Neuronal stem cell (in vitro differentiated cells): ENCODE results near the gene SURF2.
"Not testable (repeated sequence)": the region's sequence is repeated elsewhere in the genome, so short reads cannot be mapped to it uniquely, and the experiment has no call there.

Source experiments
- DNase-seq: peaks from one replicate; pipeline ENCODE4 v3.0.0-alpha.2; 2013; ENCODE audit warnings: low spot score
- H2AFZ ChIP-seq: one replicate; pipeline ENCODE4 v1.6.1; 2013; ENCODE audit warnings: mild to moderate bottlenecking, low read length, inconsistent platforms
- H2AK5ac ChIP-seq: 2 replicates; pipeline ENCODE4 v1.6.1; 2013; ENCODE audit warnings: low read depth, mild to moderate bottlenecking, inconsistent platforms, low read length, moderate library complexity, mixed read lengths
- H2BK120ac ChIP-seq: 2 replicates; pipeline ENCODE4 v1.6.1; 2013; ENCODE audit warnings: low read depth, mild to moderate bottlenecking, inconsistent platforms, low read length, moderate library complexity, mixed read lengths
- H2BK12ac ChIP-seq: one replicate; pipeline ENCODE4 v1.6.1; 2013; ENCODE audit warnings: low read length, inconsistent platforms
- H2BK15ac ChIP-seq: 2 replicates; pipeline ENCODE4 v1.6.1; 2013; ENCODE audit warnings: mild to moderate bottlenecking, low read length, inconsistent platforms, mixed read lengths
- H2BK5ac ChIP-seq: one replicate; pipeline ENCODE4 v1.6.1; 2013; ENCODE audit warnings: inconsistent platforms, mild to moderate bottlenecking, low read length, moderate library complexity
- H3K14ac ChIP-seq: one replicate; pipeline ENCODE4 v1.6.1; 2013; ENCODE audit warnings: low read length, inconsistent platforms
- H3K18ac ChIP-seq: 2 replicates; pipeline ENCODE4 v1.6.1; 2013; ENCODE audit warnings: low read length, inconsistent platforms
- H3K23ac ChIP-seq: 2 replicates; pipeline ENCODE4 v1.6.1; 2013; ENCODE audit warnings: low read depth, mild to moderate bottlenecking, mixed read lengths, low read length, inconsistent platforms; ENCODE audit not compliant: poor library complexity
- H3K27ac ChIP-seq: replicated peaks from 3 replicates; pipeline ENCODE4 v1.5.1; 2013; ENCODE audit warnings: low read length, inconsistent platforms
- H3K27me3 ChIP-seq, 3 experiments: 2 replicates each; pipeline ENCODE4 v1.6.1; 2013; ENCODE audit warnings: low read length in 3 of 3, mild to moderate bottlenecking in 2 of 3, inconsistent platforms in 1 of 3, low read depth in 1 of 3, mixed read lengths in 1 of 3, moderate library complexity in 1 of 3; ENCODE audit not compliant: control insufficient read depth in 3 of 3, insufficient read depth in 3 of 3
- H3K36me3 ChIP-seq, 2 donors: replicated peaks in 1 of 2; 2 replicates each; pipeline ENCODE4 v1.6.1; 2013; ENCODE audit warnings: low read length in 2 of 2; ENCODE audit not compliant: control insufficient read depth in 2 of 2, insufficient read depth in 2 of 2
- H3K4ac ChIP-seq: 2 replicates; pipeline ENCODE4 v1.6.1; 2013; ENCODE audit warnings: inconsistent platforms, mild to moderate bottlenecking, low read length, moderate library complexity
- H3K4me1 ChIP-seq, 2 donors: 1 replicate in 1 of 2; 2 replicates in 1 of 2; pipeline ENCODE4 v1.6.1; 2013; ENCODE audit warnings: low read length in 2 of 2, low read depth in 1 of 2; ENCODE audit not compliant: control insufficient read depth in 2 of 2, insufficient read depth in 1 of 2
- H3K4me2 ChIP-seq: one replicate; pipeline ENCODE4 v1.6.1; 2013; ENCODE audit warnings: mild to moderate bottlenecking, low read length, inconsistent platforms; ENCODE audit not compliant: insufficient read depth, poor library complexity, severe bottlenecking
- H3K4me3 ChIP-seq, 2 donors: 2 replicates each; pipeline ENCODE4 v1.5.1; 2013; ENCODE audit warnings: low read length in 2 of 2, mild to moderate bottlenecking in 2 of 2, inconsistent platforms in 1 of 2, moderate library complexity in 1 of 2
- H3K79me1 ChIP-seq: one replicate; pipeline ENCODE4 v1.6.1; 2013; ENCODE audit warnings: low read depth, mild to moderate bottlenecking, inconsistent platforms, low read length, moderate library complexity
- H3K9ac ChIP-seq: one replicate; pipeline ENCODE4 v1.6.1; 2013; ENCODE audit warnings: mild to moderate bottlenecking, low read depth, low read length, inconsistent platforms; ENCODE audit not compliant: poor library complexity
- H3K9me3 ChIP-seq, 2 donors: replicated peaks in 1 of 2; 2 replicates each; pipeline versions ENCODE3 to v1.6.1; 2013; ENCODE audit warnings: low read length in 2 of 2, mild to moderate bottlenecking in 2 of 2, inconsistent platforms in 1 of 2, low read depth in 1 of 2, mixed read lengths in 1 of 2, moderate library complexity in 1 of 2; ENCODE audit not compliant: control insufficient read depth in 2 of 2, insufficient read depth in 1 of 2
- H4K8ac ChIP-seq: one replicate; pipeline ENCODE4 v1.6.1; 2013; ENCODE audit warnings: low read depth, mild to moderate bottlenecking, inconsistent platforms, low read length, moderate library complexity
- H4K91ac ChIP-seq: one replicate; pipeline ENCODE4 v1.6.1; 2013; ENCODE audit warnings: low read length, low read depth, mild to moderate bottlenecking, inconsistent platforms; ENCODE audit not compliant: poor library complexity
- WGBS, 2 donors: extraction: QIAGEN DNeasy Blood & Tissue Kit; methylation state at CpG; one replicate each; pipeline ENCODE4 v1.1.7; 2013; ENCODE audit warnings: missing lambda C conversion rate in 2 of 2, mixed read lengths in 1 of 2; ENCODE audit not compliant: insufficient read length in 2 of 2, insufficient replicate concordance in 1 of 2; ENCODE audit errors: extremely low coverage in 2 of 2; 5-methylcytosine and 5-hydroxymethylcytosine counted together

The SURF2 gene

GRCh38 chr9:133333011-133333410 lies 23.3 kb upstream of the SURF2 start:
- Histone ChIP-seq H2BK5ac (no peak overlapping the region), H4K8ac (no peak overlapping the region), H3K4me1 (peaks cover 5 to 6% of the 10 kb centered on the region in 2 donors), H3K27me3 (no peaks in the 10 kb centered on the region), H3K9me3 (no peaks in the 10 kb centered on the region), H3K4me3 (no peak overlapping the region), H2AK5ac (no peak overlapping the region), H3K4me2 (no peak overlapping the region), H2BK15ac (no peak overlapping the region), H3K36me3 (peaks cover 36 to 61% of the 10 kb centered on the region in 2 donors), H4K91ac (no peak overlapping the region), H2BK12ac (no peak overlapping the region), H3K14ac (no peak overlapping the region), H2BK120ac (no peak overlapping the region), H3K23ac (no peak overlapping the region), H3K79me1 (peaks cover 12% of the 10 kb centered on the region), H3K4ac (no peak overlapping the region), H3K9ac (no peak overlapping the region), H2AFZ (no peak overlapping the region), H3K18ac (no peak overlapping the region), H3K27ac (no peak overlapping the region)
- no CpG with 5 or more reads among the region's 11 CpGs for WGBS, 2 donors
- DNase-seq, result no peak

GRCh38 chr9:133333566-133333965 lies 22.8 kb upstream of the SURF2 start:
- WGBS, 2 donors, result no CpG with 5 or more reads among the region's 10 CpGs
- Histone ChIP-seq H3K18ac (no peak overlapping the region), H3K79me1 (peaks cover 12% of the 10 kb centered on the region), H3K14ac (no peak overlapping the region), H3K23ac (no peak overlapping the region), H3K27ac (no peak overlapping the region), H3K4me3 (no peak overlapping the region), H2BK15ac (no peak overlapping the region), H3K9ac (no peak overlapping the region), H2AFZ (no peak overlapping the region), H4K8ac (no peak overlapping the region), H3K27me3 (no peaks in the 10 kb centered on the region), H3K4ac (no peak overlapping the region), H2BK12ac (no peak overlapping the region), H3K9me3 (no peaks in the 10 kb centered on the region), H3K36me3 (peaks cover 36 to 62% of the 10 kb centered on the region in 2 donors), H3K4me1 (peaks cover 5 to 6% of the 10 kb centered on the region in 2 donors), H3K4me2 (no peak overlapping the region), H2AK5ac (no peak overlapping the region), H2BK120ac (no peak overlapping the region), H4K91ac (no peak overlapping the region), H2BK5ac (no peak overlapping the region)
- no peak for DNase-seq

- H3K27ac ChIP-seq, result no peak overlapping the region
Measured at GRCh38 chr9:133334161-133334560, 22.2 kb upstream of the SURF2 start.

GRCh38 chr9:133334888-133335287 lies 21.5 kb upstream of the SURF2 start:
- not testable (repeated sequence) for H3K4ac ChIP-seq, H2BK5ac ChIP-seq

More at GRCh38 chr9:133334161-133334560, 22.2 kb upstream of the SURF2 start:
- Histone ChIP-seq H3K9ac (no peak overlapping the region), H2BK15ac (no peak overlapping the region), H2BK5ac (no peak overlapping the region), H3K18ac (no peak overlapping the region), H3K4ac (no peak overlapping the region), H3K4me1 (peaks cover 5 to 6% of the 10 kb centered on the region in 2 donors), H3K36me3 (peaks cover 41 to 68% of the 10 kb centered on the region in 2 donors), H3K23ac (no peak overlapping the region), H2AK5ac (no peak overlapping the region), H4K91ac (no peak overlapping the region), H3K4me2 (no peak overlapping the region), H3K79me1 (peaks cover 12% of the 10 kb centered on the region), H2BK120ac (no peak overlapping the region), H3K9me3 (no peaks in the 10 kb centered on the region), H3K14ac (no peak overlapping the region), H4K8ac (no peak overlapping the region), H3K4me3 (no peak overlapping the region), H2AFZ (no peak overlapping the region), H3K27me3 (no peaks in the 10 kb centered on the region), H2BK12ac (no peak overlapping the region)
- no peak for DNase-seq
- whole genome bisulfite sequencing, 2 donors, result no CpG with 5 or more reads among the region's 6 CpGs

More at GRCh38 chr9:133334888-133335287, 21.5 kb upstream of the SURF2 start:
- H2BK15ac ChIP-seq, H2BK120ac ChIP-seq, H3K9me3 ChIP-seq, H2AFZ ChIP-seq, H3K14ac ChIP-seq, H3K27ac ChIP-seq, H3K9ac ChIP-seq, H2BK12ac ChIP-seq, H2AK5ac ChIP-seq, H3K23ac ChIP-seq, DNase-seq, H3K18ac ChIP-seq, H3K27me3 ChIP-seq, H4K8ac ChIP-seq, H3K4me2 ChIP-seq, H3K4me1 ChIP-seq, H4K91ac ChIP-seq: not testable (repeated sequence)
- Histone ChIP-seq H3K4me3 (peak overlapping the region in 1 of 2 donors; percentile 82), H3K36me3 (peaks cover 46 to 71% of the 10 kb centered on the region in 2 donors), H3K79me1 (peaks cover 12% of the 10 kb centered on the region)
- WGBS, 2 donors, result no CpG with 5 or more reads among the region's 11 CpGs
